Keratinocyte (primary cell): Measurements from ENCODE around the gene GJA9. TPM values are rescaled to one million over a fixed set of nuclear protein-coding genes. Genes with fewer than 3 reads are reported as not detected.

Experiments
- DNase-seq: peaks from one replicate; pipeline ENCODE4 v3.0.0-alpha.2; 2011; ENCODE audit warnings: low read depth, missing footprints, low spot score
- FAIRE-seq: peaks from 2 replicates; lab custom pipeline; 2011; peaks lifted over from hg19 to GRCh38; lab: Jason Lieb, UNC
- H2AFZ ChIP-seq: 2 replicates; pipeline ENCODE4 v1.6.0; 2012; ENCODE audit warnings: low read length, control low read depth, inconsistent platforms; ENCODE audit not compliant: control insufficient read depth
- H3K27ac ChIP-seq: 2 replicates; pipeline ENCODE4 v1.5.1; 2011; ENCODE audit warnings: low read length; ENCODE audit not compliant: control insufficient read depth, insufficient read depth
- H3K27me3 ChIP-seq: 3 replicates; pipeline ENCODE4 v1.6.0; 2011; ENCODE audit warnings: low read length; ENCODE audit not compliant: control insufficient read depth, insufficient read depth; ENCODE audit errors: extremely low read depth
- H3K36me3 ChIP-seq, 2 experiments: 2 replicates in 1 of 2; 3 replicates in 1 of 2; pipeline ENCODE4 v1.5.1; 2011; ENCODE audit warnings: low read length in 2 of 2, mild to moderate bottlenecking in 1 of 2; ENCODE audit not compliant: control insufficient read depth in 2 of 2, insufficient read depth in 2 of 2; ENCODE audit errors: extremely low read depth in 1 of 2
- H3K4me1 ChIP-seq: 3 replicates; pipeline ENCODE4 v1.5.1; 2011; ENCODE audit warnings: low read length; ENCODE audit not compliant: control insufficient read depth, insufficient read depth; ENCODE audit errors: extremely low read depth
- H3K4me2 ChIP-seq: 3 replicates; pipeline ENCODE4 v1.6.0; 2011; ENCODE audit warnings: low read depth, low read length; ENCODE audit not compliant: control insufficient read depth, insufficient read depth; ENCODE audit errors: extremely low read depth
- H3K4me3 ChIP-seq, 3 experiments: fragments of 200-600 bp in 1 of 3; sonication (generic) in 1 of 3; 2 replicates in 2 of 3; 3 replicates in 1 of 3; pipeline ENCODE4 v1.5.1; 2011 to 2016; ENCODE audit warnings: low read length in 3 of 3, mild to moderate bottlenecking in 3 of 3, control low read depth in 2 of 3, inconsistent platforms in 1 of 3, low read depth in 1 of 3, mixed read lengths in 1 of 3, mixed run types in 1 of 3, moderate library complexity in 1 of 3; ENCODE audit not compliant: control insufficient read depth in 2 of 3, insufficient read depth in 2 of 3; ENCODE audit errors: extremely low read depth in 1 of 3
- H3K79me2 ChIP-seq: 2 replicates; pipeline ENCODE4 v1.6.0; 2012; ENCODE audit warnings: low read length; ENCODE audit not compliant: control insufficient read depth, insufficient read depth
- H3K9ac ChIP-seq: 3 replicates; pipeline ENCODE4 v1.6.0; 2011; ENCODE audit warnings: low read length; ENCODE audit not compliant: control insufficient read depth, insufficient read depth; ENCODE audit errors: extremely low read depth
- H3K9me1 ChIP-seq: 3 replicates; pipeline ENCODE4 v1.6.0; 2011; ENCODE audit warnings: low read length; ENCODE audit not compliant: control insufficient read depth, insufficient read depth; ENCODE audit errors: extremely low read depth
- H3K9me3 ChIP-seq: 2 replicates; pipeline ENCODE4 v1.5.1; 2012; ENCODE audit warnings: low read depth, low read length; ENCODE audit not compliant: control insufficient read depth
- H4K20me1 ChIP-seq: 3 replicates; pipeline ENCODE4 v1.6.0; 2011; ENCODE audit warnings: low read length; ENCODE audit not compliant: control insufficient read depth, insufficient read depth; ENCODE audit errors: extremely low read depth
- CTCF ChIP-seq, 3 experiments: IDR thresholded peaks in 1 of 3; conservative IDR thresholded peaks in 1 of 3; optimal IDR thresholded peaks in 1 of 3; 2 replicates in 2 of 3; 3 replicates in 1 of 3; pipeline versions ENCODE3 to v1.5.1; 2011; ENCODE audit warnings: low read length in 3 of 3, mild to moderate bottlenecking in 3 of 3, moderate library complexity in 2 of 3, control low read depth in 1 of 3, inconsistent platforms in 1 of 3; ENCODE audit not compliant: insufficient read depth in 2 of 3; ENCODE audit errors: extremely low read depth in 1 of 3
- EZH2 ChIP-seq: IDR thresholded peaks from one replicate; pipeline ENCODE4 v1.6.1; 2012; ENCODE audit warnings: inconsistent platforms, mild to moderate bottlenecking, low read length, moderate library complexity
- dilution Hi-C: fragments of 300-500 bp; cut with MboI; formaldehyde crosslinking; loops from one replicate; pipeline ENCODE4 v1.7.0; 2020; ENCODE audit warnings: low sequenced_read_pairs; ENCODE audit not compliant: extremely low pct_ligation_motif_present
- polyA plus RNA-seq, 5 experiments: library from polyadenylated mRNA; depleted of rRNA in 3 of 5; stranded (reverse) in 3 of 5; stranded (forward) in 1 of 5; unstranded in 1 of 5; fragments of >200 nt; gene quantifications; 1 replicate in 1 of 5; 2 replicates in 3 of 5; 3 replicates in 1 of 5; pipeline versions ENCODE4 v1.2.1 to v1.2.3, GENCODE V29; 2011 to 2012; ENCODE audit warnings: missing spikeins in 2 of 5, low read depth in 1 of 5, low replicate concordance in 1 of 5

Gene GJA9
- polyA plus RNA-seq, 1 donor (not counting 4 experiments of a cell fraction or from before 2014, with no cell fraction given): 0.38 TPM

- FAIRE-seq (no peak), DNase-seq (no peak)
- Histone ChIP-seq H3K27ac (no peak overlapping the region), H2AFZ (no peak overlapping the region), H3K27me3 (no peaks in the 10 kb centered on the region), H3K36me3 (peaks cover 0 to 1% of the 10 kb centered on the region in 2 experiments), H3K4me2 (no peak overlapping the region), H3K9me1 (no peaks in the 10 kb centered on the region), H3K9ac (no peak overlapping the region), H3K4me3 (no peak overlapping the region), H3K9me3 (no peaks in the 10 kb centered on the region), H4K20me1 (no peaks in the 10 kb centered on the region), H3K4me1 (no peaks in the 10 kb centered on the region), H3K79me2 (no peaks in the 10 kb centered on the region)
- TF ChIP-seq CTCF (optimal IDR thresholded peaks at IDR 0.05 in 1 of 3, IDR thresholded peaks at IDR 0.05 in 1 of 3, conservative IDR thresholded peaks at IDR 0.05 in 1 of 3; ENCODE audit: extremely low read depth in 1 of 3, insufficient read depth in 2 of 3, low read length in 3 of 3): no peak
- TF ChIP-seq EZH2: no peak
- dilution Hi-C loops: no loop called here
Observed at GRCh38 chr1:38889589-38889988, 8.2 kb upstream of the GJA9 start.

- Histone ChIP-seq H3K36me3 (peaks cover 0 to 1% of the 10 kb centered on the region in 2 experiments), H3K9ac (no peak overlapping the region), H3K4me2 (no peak overlapping the region), H3K9me3 (no peaks in the 10 kb centered on the region), H3K4me3 (no peak overlapping the region), H3K27me3 (no peaks in the 10 kb centered on the region), H3K4me1 (no peaks in the 10 kb centered on the region), H3K79me2 (no peaks in the 10 kb centered on the region), H2AFZ (no peak overlapping the region), H3K27ac (no peak overlapping the region), H4K20me1 (no peaks in the 10 kb centered on the region), H3K9me1 (no peaks in the 10 kb centered on the region)
- DNase-seq: no peak
- FAIRE-seq: no peak
- dilution Hi-C loops: no loop called here
- TF ChIP-seq CTCF (optimal IDR thresholded peaks at IDR 0.05 in 1 of 3, IDR thresholded peaks at IDR 0.05 in 1 of 3, conservative IDR thresholded peaks at IDR 0.05 in 1 of 3; ENCODE audit: extremely low read depth in 1 of 3, insufficient read depth in 2 of 3, low read length in 3 of 3): no peak
- TF ChIP-seq EZH2: no peak
Observed at GRCh38 chr1:38888423-38889333, 7.3 kb upstream of the GJA9 start.
